GM18951 (cell line): ENCODE measurements around the gene CARD19.

Experiments used
- POLR2A ChIP-seq: IDR thresholded peaks from 4 replicates; pipeline ENCODE4 v1.6.1; 2011; ENCODE audit warnings: mild to moderate bottlenecking; ENCODE audit not compliant: insufficient read length, insufficient read depth; ENCODE audit errors: extremely low read depth
- in situ Hi-C: fragments of 300-500 bp; cut with MboI; formaldehyde crosslinking; loops from one replicate; pipeline ENCODE4 v1.12.0; 2022; ENCODE audit warnings: low sequenced_read_pairs, mixed read lengths, inconsistent platforms; ENCODE audit not compliant: unreplicated experiment

CARD19 gene

DNA sequence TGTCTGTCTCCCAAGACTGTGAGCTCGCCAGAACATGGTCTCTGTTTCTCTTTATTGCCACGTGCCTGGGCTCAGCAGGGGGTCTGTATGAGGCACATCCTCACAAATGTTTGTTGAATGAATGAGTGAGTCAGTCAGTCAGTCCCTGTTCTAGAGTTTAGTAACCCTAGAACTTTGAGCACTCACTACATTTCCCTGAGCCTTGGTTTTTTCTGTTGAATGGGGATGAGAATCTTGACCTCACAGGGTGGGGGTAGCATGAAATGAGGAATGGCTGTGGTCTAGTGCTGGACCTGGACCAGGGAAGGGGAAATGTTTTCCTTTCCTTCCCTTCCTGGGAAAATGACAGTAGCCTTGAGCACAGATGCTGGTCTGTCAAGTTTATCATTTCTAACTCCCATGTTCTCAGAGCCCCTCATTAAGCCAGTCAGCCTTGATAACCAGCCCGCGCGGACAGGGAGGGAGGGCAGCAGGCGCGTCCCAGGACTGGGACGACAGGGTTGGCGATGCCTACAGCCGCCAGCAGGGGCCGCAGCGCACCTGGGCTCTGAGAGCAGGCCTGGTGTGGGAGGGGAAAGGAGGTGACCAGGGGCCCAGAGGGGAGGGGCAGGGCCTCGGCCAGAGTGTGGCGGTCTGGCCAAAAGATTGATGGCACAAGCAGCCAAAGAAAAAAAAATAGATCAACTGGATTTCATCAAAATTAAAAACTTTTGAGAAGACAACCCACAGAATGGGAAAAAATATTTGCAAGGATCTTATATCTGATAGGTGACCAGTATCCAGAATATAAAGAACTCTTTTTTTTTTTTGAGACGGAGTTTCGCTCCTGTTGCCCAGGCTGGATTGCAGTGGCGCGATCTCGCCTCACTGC, 63.8 kb downstream of the CARD19 start:
- TF ChIP-seq POLR2A = no peak
- in situ Hi-C loops = loop anchor here (10.0 to 25.0 kb wide), 2 partner anchors 145 to 402 kb away; no protein-coding TSS in a partner anchor

DNA sequence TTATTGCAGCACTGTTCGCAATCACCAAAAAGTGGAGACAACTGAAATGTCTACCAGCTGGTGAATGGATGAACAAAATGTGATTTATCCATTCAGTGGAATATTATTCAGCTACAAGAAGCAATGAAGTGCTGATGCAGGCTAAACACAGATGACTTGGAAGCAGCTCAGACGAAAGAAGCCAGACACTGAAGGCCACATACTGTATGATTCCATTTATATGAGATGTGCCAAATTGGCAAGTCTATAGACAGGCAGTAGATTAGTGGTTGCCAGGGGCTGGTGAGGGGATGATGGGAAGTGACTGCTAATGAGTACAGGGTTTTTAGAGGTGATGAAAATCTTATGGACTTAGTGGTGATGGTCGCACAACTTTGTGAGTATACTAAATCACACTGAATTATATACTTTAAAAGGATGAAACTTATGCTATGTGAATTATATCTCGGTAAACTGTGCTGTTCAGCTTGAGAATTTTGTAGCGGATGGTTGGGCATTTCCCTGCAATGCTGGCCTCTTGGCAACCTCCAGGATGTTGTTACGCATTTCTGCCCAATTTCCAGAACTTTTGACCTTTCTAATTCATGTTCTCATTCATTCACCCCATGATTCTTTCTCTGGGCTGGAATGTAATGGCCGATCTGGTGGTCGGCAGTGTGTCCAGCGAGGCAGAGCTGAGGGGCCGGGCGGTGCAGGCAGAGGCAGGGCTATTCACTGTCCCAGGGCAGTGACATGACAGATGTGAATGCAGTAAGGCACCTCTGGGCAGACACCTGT, 66.0 kb downstream of the CARD19 start:
- in situ Hi-C loops = loop anchor here (25.0 kb wide), 1 partner anchor 400 kb away; no protein-coding TSS in a partner anchor
- no peak for TF ChIP-seq POLR2A
